Mesenchymal stem cell (in vitro differentiated cells and primary cell): ENCODE data around the gene LASP1NB.
"Not testable (repeated sequence)": the region's sequence is repeated elsewhere in the genome, so short reads cannot be mapped to it uniquely, and the experiment has no call there.

Experiments used
- DNase-seq: peaks from one replicate; pipeline ENCODE4 v3.0.0-alpha.2; 2013
- H2AFZ ChIP-seq: one replicate; pipeline ENCODE4 v1.6.1; 2013; ENCODE audit warnings: low read depth, mild to moderate bottlenecking, control low read depth, inconsistent platforms, low read length, moderate library complexity
- H2AK5ac ChIP-seq: 2 replicates; pipeline ENCODE4 v1.6.1; 2013; ENCODE audit warnings: low read length, moderate library complexity, mild to moderate bottlenecking, inconsistent platforms; ENCODE audit not compliant: severe bottlenecking
- H2BK120ac ChIP-seq: one replicate; pipeline ENCODE4 v1.6.1; 2013; ENCODE audit warnings: low read depth, mild to moderate bottlenecking, inconsistent platforms, low read length, moderate library complexity
- H2BK12ac ChIP-seq, 2 experiments: one replicate each; pipeline ENCODE4 v1.6.1; 2013; ENCODE audit warnings: inconsistent platforms in 2 of 2, low read length in 2 of 2, mild to moderate bottlenecking in 2 of 2, moderate library complexity in 2 of 2, control low read depth in 1 of 2
- H2BK15ac ChIP-seq: one replicate; pipeline ENCODE4 v1.6.1; 2013; ENCODE audit warnings: mild to moderate bottlenecking, low read depth, inconsistent platforms; ENCODE audit not compliant: poor library complexity, severe bottlenecking
- H2BK5ac ChIP-seq: 2 replicates; pipeline ENCODE4 v1.6.1; 2013; ENCODE audit warnings: low read depth, mild to moderate bottlenecking, low read length, control low read depth, inconsistent platforms; ENCODE audit not compliant: poor library complexity, severe bottlenecking
- H3K14ac ChIP-seq, 2 experiments: one replicate each; pipeline ENCODE4 v1.6.1; 2013; ENCODE audit warnings: inconsistent platforms in 2 of 2, low read length in 2 of 2, control low read depth in 1 of 2, mild to moderate bottlenecking in 1 of 2, moderate library complexity in 1 of 2
- H3K18ac ChIP-seq, 2 experiments: one replicate each; pipeline ENCODE4 v1.6.1; 2013; ENCODE audit warnings: inconsistent platforms in 2 of 2, low read length in 2 of 2, control low read depth in 1 of 2, low read depth in 1 of 2, mild to moderate bottlenecking in 1 of 2
- H3K23ac ChIP-seq, 2 experiments: one replicate each; pipeline ENCODE4 v1.6.1; 2013; ENCODE audit warnings: inconsistent platforms in 2 of 2, low read length in 2 of 2, mild to moderate bottlenecking in 2 of 2, moderate library complexity in 2 of 2, control low read depth in 1 of 2
- H3K27ac ChIP-seq: 2 replicates; pipeline ENCODE4 v1.5.1; 2013; ENCODE audit warnings: mild to moderate bottlenecking, moderate library complexity, low read length, control low read depth, inconsistent platforms; ENCODE audit not compliant: poor library complexity, severe bottlenecking
- H3K27me3 ChIP-seq, 2 experiments: 2 replicates each; pipeline versions ENCODE4 v1.6.1 to v1.7.0; 2013; ENCODE audit warnings: low read length in 2 of 2, mild to moderate bottlenecking in 2 of 2, moderate library complexity in 2 of 2, control low read depth in 1 of 2, inconsistent platforms in 1 of 2; ENCODE audit not compliant: control insufficient read depth in 1 of 2, insufficient read depth in 1 of 2
- H3K36me3 ChIP-seq, 2 experiments: 2 replicates each; pipeline versions ENCODE4 v1.6.1 to v1.7.0; 2013; ENCODE audit warnings: low read length in 2 of 2, control low read depth in 1 of 2, inconsistent platforms in 1 of 2, low read depth in 1 of 2, mild to moderate bottlenecking in 1 of 2; ENCODE audit not compliant: insufficient read depth in 2 of 2, control insufficient read depth in 1 of 2
- H3K4ac ChIP-seq, 2 experiments: one replicate each; pipeline ENCODE4 v1.6.1; 2013; ENCODE audit warnings: inconsistent platforms in 2 of 2, low read length in 2 of 2, mild to moderate bottlenecking in 2 of 2, moderate library complexity in 2 of 2, control low read depth in 1 of 2, low read depth in 1 of 2
- H3K4me1 ChIP-seq: 2 replicates; pipeline ENCODE4 v1.6.1; 2013; ENCODE audit warnings: low read depth, low read length, control low read depth; ENCODE audit not compliant: control insufficient read depth, insufficient read depth
- H3K4me2 ChIP-seq: 2 replicates; pipeline ENCODE4 v1.6.1; 2013; ENCODE audit warnings: low read length, mild to moderate bottlenecking, inconsistent platforms; ENCODE audit not compliant: poor library complexity, severe bottlenecking
- H3K4me3 ChIP-seq, 2 experiments: 2 replicates each; pipeline versions ENCODE4 v1.5.1 to v1.7.0; 2013; ENCODE audit warnings: low read length in 2 of 2, mild to moderate bottlenecking in 2 of 2, control low read depth in 1 of 2, low read depth in 1 of 2; ENCODE audit not compliant: insufficient read depth in 1 of 2
- H3K79me1 ChIP-seq: replicated peaks from 2 replicates; pipeline ENCODE4 v1.6.1; 2013; ENCODE audit warnings: mild to moderate bottlenecking, control low read depth, low read length, inconsistent platforms; ENCODE audit not compliant: poor library complexity, severe bottlenecking
- H3K9ac ChIP-seq: 2 replicates; pipeline ENCODE4 v1.7.0; 2013; ENCODE audit warnings: mild to moderate bottlenecking, low read length, moderate library complexity
- H3K9me3 ChIP-seq: 2 replicates; pipeline ENCODE4 v1.7.0; 2013; ENCODE audit warnings: mild to moderate bottlenecking, low read length; ENCODE audit not compliant: control insufficient read depth
- H4K8ac ChIP-seq: one replicate; pipeline ENCODE4 v1.6.1; 2013; ENCODE audit warnings: inconsistent platforms, mild to moderate bottlenecking, low read length, moderate library complexity
- H4K91ac ChIP-seq: one replicate; pipeline ENCODE4 v1.6.1; 2013; ENCODE audit warnings: mild to moderate bottlenecking, low read length, inconsistent platforms
- WGBS: methylation state at CpG from one replicate; pipeline ENCODE4 v1.1.7; 2013; ENCODE audit warnings: mixed read lengths; 5-methylcytosine and 5-hydroxymethylcytosine counted together

The LASP1NB gene

DNA sequence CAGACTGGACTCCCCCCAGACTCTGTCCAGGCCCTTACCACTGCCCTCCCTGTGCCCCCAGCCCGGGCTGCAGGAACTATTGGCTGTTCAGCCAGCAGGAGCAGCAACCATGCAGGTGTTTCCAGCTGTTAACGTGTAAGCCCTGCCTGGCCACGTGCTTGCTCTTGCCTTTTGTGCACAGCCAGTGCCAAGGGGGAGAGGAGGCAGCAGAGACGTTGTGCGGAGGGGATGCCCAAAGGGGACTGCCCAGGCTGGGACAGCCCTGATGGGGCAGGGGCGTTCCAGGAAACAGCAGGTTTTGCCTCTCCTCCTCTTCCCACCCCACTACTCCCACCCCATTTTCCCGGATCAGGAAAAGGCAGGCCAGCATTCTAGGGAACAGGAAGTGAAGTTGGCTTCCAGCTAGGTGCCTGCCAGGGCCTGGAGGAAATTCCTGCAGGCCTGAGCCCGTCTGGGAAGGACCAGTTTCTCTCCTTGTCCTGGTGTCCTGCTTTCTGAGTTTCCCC lies 16.7 kb upstream of the LASP1NB start:
- no peak overlapping the region for H2BK12ac ChIP-seq
- H2AK5ac ChIP-seq = no peak overlapping the region
- H3K79me1 ChIP-seq = peaks cover 19% of the 10 kb centered on the region
- no peak overlapping the region for H3K23ac ChIP-seq
- H3K4ac ChIP-seq = no peak overlapping the region
- H2AFZ ChIP-seq = no peak overlapping the region
- no peaks in the 10 kb centered on the region for H3K9me3 ChIP-seq
- no peak overlapping the region for H3K18ac ChIP-seq
- no peak overlapping the region for H2BK5ac ChIP-seq
- no peak overlapping the region for H3K27ac ChIP-seq
- H3K9ac ChIP-seq = no peak overlapping the region
- H2BK15ac ChIP-seq = no peak overlapping the region
- peaks cover 75 to 78% of the 10 kb centered on the region in 2 experiments for H3K36me3 ChIP-seq
- DNase-seq = no peak
- H4K8ac ChIP-seq = no peak overlapping the region
- H3K4me1 ChIP-seq = peaks cover 39% of the 10 kb centered on the region
- no peak overlapping the region for H2BK120ac ChIP-seq
- H3K14ac ChIP-seq = no peak overlapping the region
- no peak overlapping the region for H3K4me2 ChIP-seq
- no peaks in the 10 kb centered on the region for H3K27me3 ChIP-seq
- WGBS = 77% methylated on average over 6 of the region's 8 CpGs
- no peak overlapping the region for H3K4me3 ChIP-seq
- H4K91ac ChIP-seq = no peak overlapping the region

DNA sequence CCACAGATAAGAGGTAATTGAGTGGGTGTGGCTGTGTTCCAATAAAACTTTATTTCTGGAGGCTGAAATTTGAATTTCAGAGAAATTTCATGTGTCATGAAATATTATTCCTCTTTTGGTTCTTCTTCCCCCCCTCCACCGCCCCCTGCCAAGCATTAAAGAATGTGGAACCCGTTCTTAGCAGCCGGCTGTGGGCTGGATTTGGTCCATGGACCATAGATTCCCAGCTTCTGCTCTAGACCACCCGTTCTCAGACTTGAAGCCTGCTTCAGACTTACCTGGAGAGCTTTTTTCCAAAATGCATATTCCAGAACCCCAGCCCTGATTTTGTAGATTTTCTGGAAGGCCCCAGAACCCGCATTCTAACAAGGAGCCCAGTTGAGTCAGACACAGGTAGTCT lies 15.1 kb upstream of the LASP1NB start:
- Histone ChIP-seq H4K8ac (no peak overlapping the region), H3K14ac (no peak overlapping the region), H2BK5ac (no peak overlapping the region), H3K4me2 (no peak overlapping the region), H3K36me3 (peaks cover 80 to 84% of the 10 kb centered on the region in 2 experiments), H3K27me3 (no peaks in the 10 kb centered on the region), H2BK12ac (no peak overlapping the region), H3K9ac (no peak overlapping the region), H3K27ac (no peak overlapping the region), H3K79me1 (peaks cover 29% of the 10 kb centered on the region), H2AK5ac (no peak overlapping the region), H3K23ac (no peak overlapping the region), H3K9me3 (no peaks in the 10 kb centered on the region), H3K18ac (no peak overlapping the region), H3K4ac (no peak overlapping the region), H4K91ac (no peak overlapping the region), H2BK15ac (no peak overlapping the region), H3K4me3 (no peak overlapping the region), H2BK120ac (no peak overlapping the region), H3K4me1 (peaks cover 39% of the 10 kb centered on the region), H2AFZ (no peak overlapping the region)
- 96% methylated on average over 5 of the region's 5 CpGs for WGBS
- no peak for DNase-seq

DNA sequence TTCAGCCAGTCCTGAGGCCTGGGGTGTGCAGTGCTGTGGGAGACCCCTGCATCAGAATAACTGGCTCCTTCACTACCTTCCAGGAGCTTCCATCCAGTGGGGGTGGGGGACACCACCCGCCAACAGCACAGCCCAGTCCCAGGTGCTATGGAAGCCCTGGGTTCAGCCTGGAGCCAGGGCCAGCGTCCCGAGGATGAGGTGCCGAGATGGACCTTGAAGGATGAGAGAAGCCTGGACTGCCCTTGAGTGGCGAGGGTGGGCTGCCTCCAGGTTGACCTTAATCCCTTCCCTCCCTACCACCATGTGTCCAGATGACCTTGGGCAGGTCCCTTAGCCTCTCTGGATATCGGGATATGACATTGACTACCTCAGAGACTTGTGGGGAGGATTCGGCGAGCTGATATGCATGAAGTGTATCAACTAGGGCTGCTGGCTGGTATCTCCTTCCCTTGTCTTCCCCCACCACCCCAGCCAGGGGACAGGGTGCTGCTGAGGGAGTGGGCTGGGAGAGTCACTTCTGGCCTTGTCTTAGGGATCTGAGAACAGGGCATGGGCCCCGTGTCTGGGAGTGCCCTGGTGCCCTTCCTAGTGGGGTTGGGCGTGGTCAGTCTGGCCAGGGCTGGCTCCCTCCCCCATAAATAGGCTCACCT lies 14.2 kb upstream of the LASP1NB start:
- no peak for DNase-seq
- Histone ChIP-seq H3K36me3 (peaks cover 82 to 89% of the 10 kb centered on the region in 2 experiments), H4K8ac (no peak overlapping the region), H3K4me2 (no peak overlapping the region), H3K27me3 (no peaks in the 10 kb centered on the region), H3K14ac (no peak overlapping the region), H2BK15ac (no peak overlapping the region), H4K91ac (no peak overlapping the region), H2BK5ac (no peak overlapping the region), H2AFZ (no peak overlapping the region), H3K27ac (no peak overlapping the region), H3K4me3 (no peak overlapping the region), H3K9ac (no peak overlapping the region), H3K23ac (no peak overlapping the region), H3K4ac (no peak overlapping the region), H2BK120ac (no peak overlapping the region), H3K4me1 (peaks cover 37% of the 10 kb centered on the region), H2BK12ac (no peak overlapping the region), H3K79me1 (peaks cover 37% of the 10 kb centered on the region), H2AK5ac (no peak overlapping the region), H3K9me3 (no peaks in the 10 kb centered on the region), H3K18ac (no peak overlapping the region)
- 96% methylated on average over 10 of the region's 10 CpGs for WGBS

DNA sequence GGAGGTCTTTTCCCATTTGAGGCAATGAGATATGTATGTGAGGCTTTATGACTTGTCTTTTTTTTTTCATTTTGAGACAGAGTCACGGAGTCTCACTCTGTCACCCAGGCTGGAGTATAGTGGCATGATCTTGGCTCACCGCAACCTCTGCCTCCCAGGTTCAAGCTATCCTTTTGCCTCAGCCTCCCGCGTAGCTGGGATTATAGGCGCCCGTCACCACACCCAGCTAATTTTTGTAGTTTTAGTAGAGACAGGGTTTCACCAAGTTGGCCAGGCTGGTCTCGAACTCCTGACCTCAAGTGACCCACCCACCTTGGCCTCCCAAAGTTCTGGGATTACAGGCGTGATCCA lies 13.7 kb upstream of the LASP1NB start:
- H4K8ac ChIP-seq, H4K91ac ChIP-seq, H3K14ac ChIP-seq, H3K4me3 ChIP-seq, H3K23ac ChIP-seq, H3K27me3 ChIP-seq, H2BK5ac ChIP-seq, H3K9ac ChIP-seq, H3K4me2 ChIP-seq, H3K27ac ChIP-seq, DNase-seq, H2AK5ac ChIP-seq, H2BK120ac ChIP-seq, H2AFZ ChIP-seq, H3K4ac ChIP-seq, H2BK15ac ChIP-seq, H3K9me3 ChIP-seq, H2BK12ac ChIP-seq, H3K18ac ChIP-seq: not testable (repeated sequence)
- Histone ChIP-seq H3K4me1 (peaks cover 34% of the 10 kb centered on the region), H3K79me1 (peaks cover 37% of the 10 kb centered on the region), H3K36me3 (peaks cover 86 to 93% of the 10 kb centered on the region in 2 experiments)
- WGBS = 99% methylated on average over 8 of the region's 8 CpGs
